GM12872 (cell line): ENCODE results near the gene HLA-G.

Experiments
- CTCF ChIP-seq: IDR thresholded peaks from 3 replicates; pipeline ENCODE4 v1.5.1; 2011; ENCODE audit warnings: low read depth, mild to moderate bottlenecking, low read length, moderate library complexity; ENCODE audit not compliant: insufficient read depth

HLA-G gene

GRCh38 chr6:29811377-29811776 lies 16.2 kb upstream of the HLA-G start:
- TF ChIP-seq CTCF = no peak

GRCh38 chr6:29813066-29813465 lies 14.6 kb upstream of the HLA-G start:
- TF ChIP-seq CTCF = no peak

- TF ChIP-seq CTCF = no peak
Observed at GRCh38 chr6:29813809-29814208, 13.8 kb upstream of the HLA-G start.

GRCh38 chr6:29814379-29815117 lies 13.1 kb upstream of the HLA-G start:
- TF ChIP-seq CTCF = no peak

GRCh38 chr6:29815118-29815750 lies 12.4 kb upstream of the HLA-G start:
- TF ChIP-seq CTCF = no peak

GRCh38 chr6:29816030-29816429 lies 11.6 kb upstream of the HLA-G start:
- no peak for TF ChIP-seq CTCF

- no peak for TF ChIP-seq CTCF
Observed at GRCh38 chr6:29818892-29819291, 8.7 kb upstream of the HLA-G start.
